Stimulated activated CD8-positive, alpha-beta memory T cell treated with anti-CD3 and anti-CD28 coated beads, Interleukin-4, amount 100 ng/mL, for 4 hours (primary cell): ENCODE results near the gene GYPB.
"Not testable (repeated sequence)": the region's sequence is repeated elsewhere in the genome, so short reads cannot be mapped to it uniquely, and the experiment has no call there.

Source experiments
- DNase-seq, 2 donors: peaks; one replicate each; pipeline ENCODE4 v3.0.0-alpha.2; 2020; ENCODE audit warnings: low read depth in 2 of 2, low spot score in 1 of 2

The GYPB gene

GRCh38 chr4:144016057-144016605 lies 3.0 kb downstream of the GYPB start:
- not testable (repeated sequence) for DNase-seq

- DNase-seq, result no peak
These were observed 4.4 kb downstream of the GYPB start for GRCh38 chr4:144014808-144015207.

GRCh38 chr4:144008602-144009001 lies 10.6 kb downstream of the GYPB start:
- not testable (repeated sequence) for DNase-seq

GRCh38 chr4:144007960-144008359 lies 11.2 kb downstream of the GYPB start:
- DNase-seq, result not testable (repeated sequence)

- not testable (repeated sequence) for DNase-seq
These were observed 12.9 kb downstream of the GYPB start for GRCh38 chr4:144006200-144006803.

GRCh38 chr4:144005558-144005953 lies 13.6 kb downstream of the GYPB start:
- DNase-seq, result not testable (repeated sequence)

GRCh38 chr4:144004868-144005557 lies 14.2 kb downstream of the GYPB start:
- not testable (repeated sequence) for DNase-seq

GRCh38 chr4:144003890-144004265 lies 15.3 kb downstream of the GYPB start:
- not testable (repeated sequence) for DNase-seq

GRCh38 chr4:144003205-144003889 lies 15.8 kb downstream of the GYPB start:
- DNase-seq, result not testable (repeated sequence)

- DNase-seq, result not testable (repeated sequence)
These were observed 18.7 kb downstream of the GYPB start for GRCh38 chr4:144000331-144000995.

- DNase-seq, result not testable (repeated sequence)
These were observed 23.0 kb downstream of the GYPB start for GRCh38 chr4:143996193-143996592.

- not testable (repeated sequence) for DNase-seq
These were observed 27.4 kb downstream of the GYPB start for GRCh38 chr4:143991761-143992160.

- DNase-seq, result not testable (repeated sequence)
These were observed 28.5 kb downstream of the GYPB start for GRCh38 chr4:143990717-143991116.

- DNase-seq, result no peak
These were observed 33.0 kb downstream of the GYPB start for GRCh38 chr4:143986180-143986579.

- not testable (repeated sequence) for DNase-seq
These were observed 38.4 kb downstream of the GYPB start for GRCh38 chr4:143980776-143981175.

GRCh38 chr4:143975527-143975926 lies 43.7 kb downstream of the GYPB start:
- DNase-seq, result not testable (repeated sequence)

GRCh38 chr4:143974021-143974420 lies 45.2 kb downstream of the GYPB start:
- not testable (repeated sequence) for DNase-seq

- DNase-seq, result no peak
These were observed 58.1 kb downstream of the GYPB start for GRCh38 chr4:143961075-143961474.

GRCh38 chr4:143955306-143955705 lies 63.9 kb downstream of the GYPB start:
- not testable (repeated sequence) for DNase-seq

- DNase-seq, result not testable (repeated sequence)
These were observed 67.7 kb downstream of the GYPB start for GRCh38 chr4:143951458-143951972.

- DNase-seq, result not testable (repeated sequence)
These were observed 68.2 kb downstream of the GYPB start for GRCh38 chr4:143950967-143951366.
